ENCODE results near the gene HNRNPA2B1. TPM values are rescaled to one million over a fixed set of nuclear protein-coding genes. Genes with fewer than 3 reads are reported as not detected.

Gene HNRNPA2B1
- total and polyA plus RNA-seq, 2 experiments from 2014 or later, result 450 to 880 TPM

GRCh38 chr7:26171601-26172000 is 28.9 kb downstream of the HNRNPA2B1 start:
- H3K9me3 ChIP-seq (ENCODE audit: low read depth), result no peaks in the 10 kb centered on the region
- H3K27ac ChIP-seq, result no peak overlapping the region
- no peaks in the 10 kb centered on the region for H3K36me3 ChIP-seq
- no peak for DNase-seq (ENCODE audit: low read depth in 1 of 2, low spot score in 1 of 2)
- H3K4me3 ChIP-seq, result no peak overlapping the region
- no peaks in the 10 kb centered on the region for H3K27me3 ChIP-seq
- TF ChIP-seq CTCF (IDR thresholded peaks at IDR 0.05; ENCODE audit: low read depth, low read length), result no peak
- H3K4me1 ChIP-seq (ENCODE audit: low read depth), result no peaks in the 10 kb centered on the region

- Histone ChIP-seq H3K27me3 (no peaks in the 10 kb centered on the region), H3K4me3 (no peak overlapping the region), H3K4me1 (ENCODE audit: low read depth) (no peaks in the 10 kb centered on the region), H3K27ac (no peak overlapping the region), H3K9me3 (ENCODE audit: low read depth) (no peaks in the 10 kb centered on the region), H3K36me3 (no peaks in the 10 kb centered on the region)
- TF ChIP-seq CTCF (IDR thresholded peaks at IDR 0.05; ENCODE audit: low read depth, low read length), result no peak
- DNase-seq (ENCODE audit: low read depth in 1 of 2, low spot score in 1 of 2), result no peak
Observed at GRCh38 chr7:26170663-26171062, 29.9 kb downstream of the HNRNPA2B1 start.

GRCh38 chr7:26169271-26169670 is 31.3 kb downstream of the HNRNPA2B1 start:
- Histone ChIP-seq H3K27me3 (no peaks in the 10 kb centered on the region), H3K36me3 (no peaks in the 10 kb centered on the region), H3K9me3 (ENCODE audit: low read depth) (no peaks in the 10 kb centered on the region), H3K27ac (no peak overlapping the region), H3K4me1 (ENCODE audit: low read depth) (no peaks in the 10 kb centered on the region), H3K4me3 (no peak overlapping the region)
- no peak for TF ChIP-seq CTCF (IDR thresholded peaks at IDR 0.05; ENCODE audit: low read depth, low read length)
- no peak for DNase-seq (ENCODE audit: low read depth in 1 of 2, low spot score in 1 of 2)

GRCh38 chr7:26168458-26169023 is 32.0 kb downstream of the HNRNPA2B1 start:
- no peaks in the 10 kb centered on the region for H3K27me3 ChIP-seq
- no peaks in the 10 kb centered on the region for H3K4me1 ChIP-seq (ENCODE audit: low read depth)
- no peak for DNase-seq (ENCODE audit: low read depth in 1 of 2, low spot score in 1 of 2)
- H3K27ac ChIP-seq, result no peak overlapping the region
- no peaks in the 10 kb centered on the region for H3K9me3 ChIP-seq (ENCODE audit: low read depth)
- no peak overlapping the region for H3K4me3 ChIP-seq
- no peak for TF ChIP-seq CTCF (IDR thresholded peaks at IDR 0.05; ENCODE audit: low read depth, low read length)
- no peaks in the 10 kb centered on the region for H3K36me3 ChIP-seq

DNA sequence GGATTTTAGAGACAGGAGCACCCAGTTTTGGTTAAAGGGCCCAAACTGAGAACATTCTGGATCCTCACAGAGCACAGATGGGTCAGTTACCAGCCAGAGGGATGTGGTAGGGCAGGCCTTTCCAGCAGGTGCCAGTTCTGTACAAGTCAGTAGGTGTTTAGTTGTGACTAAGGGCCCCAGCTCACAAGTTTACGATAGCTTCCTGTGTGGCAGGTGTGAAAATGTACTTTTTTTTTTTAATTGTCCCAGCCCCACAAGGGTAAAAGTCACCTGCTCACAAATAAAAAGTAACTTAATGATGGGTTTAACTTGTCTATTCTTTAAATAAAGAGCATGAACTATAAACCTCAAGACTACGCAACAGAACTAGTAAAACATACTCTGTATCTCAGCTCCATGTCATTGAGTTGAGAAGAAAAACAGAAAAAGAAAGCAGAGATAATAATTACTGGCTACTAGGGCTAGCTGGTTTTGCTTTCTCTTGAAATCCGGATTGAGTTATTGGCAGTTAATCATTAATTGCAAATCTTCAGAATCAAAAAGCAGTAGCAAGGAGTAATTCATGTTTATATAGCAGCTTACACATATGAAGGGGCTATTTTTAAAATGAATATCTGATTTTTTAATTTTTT is 33.1 kb downstream of the HNRNPA2B1 start:
- H3K27me3 ChIP-seq, result no peaks in the 10 kb centered on the region
- no peak overlapping the region for H3K4me3 ChIP-seq
- TF ChIP-seq CTCF (IDR thresholded peaks at IDR 0.05; ENCODE audit: low read depth, low read length), result no peak
- DNase-seq (ENCODE audit: low read depth in 1 of 2, low spot score in 1 of 2), result no peak
- H3K27ac ChIP-seq, result no peak overlapping the region
- H3K36me3 ChIP-seq, result no peaks in the 10 kb centered on the region
- H3K9me3 ChIP-seq (ENCODE audit: low read depth), result no peaks in the 10 kb centered on the region
- no peaks in the 10 kb centered on the region for H3K4me1 ChIP-seq (ENCODE audit: low read depth)
